IMR-90 (cell line): ENCODE data around the gene WNT10A. TPM values are rescaled to one million over a fixed set of nuclear protein-coding genes. Genes with fewer than 3 reads are reported as not detected.

Experiments used
- ATAC-seq: fragments of 200-7000 bp; cut with Tn5 transposase; 2 replicates; pipeline ENCODE4 v1.9.1; 2020; ENCODE audit warnings: low read depth, mild to moderate bottlenecking, moderate library complexity
- BruUV-seq: library from RNA; stranded (reverse); fragments of 400-500 nt; replicated peaks from 2 replicates; lab custom pipeline; 2021; lab: Mats Ljungman, UMichigan
- CTCF ChIA-PET: fragments of 300-600 bp; formaldehyde crosslinking; extraction: SDS; loops from one replicate; lab custom pipeline; 2021; ENCODE audit warnings: antibody characterized with exemption; lab: Yijun Ruan, JAX
- POLR2A ChIA-PET: fragments of 300-600 bp; sonication (Branson Sonifier 250); formaldehyde crosslinking; loops from one replicate; lab custom pipeline; 2022; ENCODE audit warnings: antibody characterized with exemption; ENCODE audit not compliant: unreplicated experiment; lab: Charles Lee
- DNase-seq: peaks from one replicate; pipeline ENCODE4 v3.0.0; 2013
- H2AFZ ChIP-seq: replicated peaks from 2 replicates; pipeline ENCODE3; 2013; ENCODE audit warnings: low read length, mild to moderate bottlenecking; ENCODE audit not compliant: poor library complexity
- H2AK5ac ChIP-seq: 2 replicates; pipeline ENCODE4 v1.6.1; 2013; ENCODE audit warnings: low read depth, low read length, inconsistent platforms
- H2AK9ac ChIP-seq: replicated peaks from 2 replicates; pipeline ENCODE3; 2013; ENCODE audit warnings: mild to moderate bottlenecking, low read depth, low read length, moderate library complexity; ENCODE audit not compliant: poor library complexity
- H2BK120ac ChIP-seq: 2 replicates; pipeline ENCODE4 v1.6.1; 2013; ENCODE audit warnings: low read depth, low read length, inconsistent platforms
- H2BK15ac ChIP-seq: 3 replicates; pipeline ENCODE4 v1.6.1; 2013; ENCODE audit warnings: low read depth, low read length, inconsistent platforms
- H2BK20ac ChIP-seq: 2 replicates; pipeline ENCODE4 v1.6.1; 2013; ENCODE audit warnings: low read depth, mild to moderate bottlenecking, inconsistent platforms, low read length, moderate library complexity
- H2BK5ac ChIP-seq: 2 replicates; pipeline ENCODE4 v1.6.1; 2013; ENCODE audit warnings: mild to moderate bottlenecking, low read depth, low read length, inconsistent platforms; ENCODE audit not compliant: poor library complexity, severe bottlenecking
- H3K14ac ChIP-seq: replicated peaks from 2 replicates; pipeline ENCODE4 v1.6.1; 2013; ENCODE audit warnings: low read depth, low read length, inconsistent platforms
- H3K18ac ChIP-seq: 2 replicates; pipeline ENCODE4 v1.6.1; 2013; ENCODE audit warnings: low read depth, low read length, control low read depth
- H3K23ac ChIP-seq: 2 replicates; pipeline ENCODE4 v1.6.1; 2013; ENCODE audit warnings: low read depth, low read length, inconsistent platforms
- H3K27ac ChIP-seq: 2 replicates; pipeline ENCODE4 v1.5.1; 2013; ENCODE audit warnings: mild to moderate bottlenecking, control low read depth, low read length; ENCODE audit not compliant: insufficient read depth
- H3K27me3 ChIP-seq: 2 replicates; pipeline ENCODE4 v1.6.1; 2013; ENCODE audit warnings: low read length; ENCODE audit not compliant: control insufficient read depth, insufficient read depth
- H3K36me3 ChIP-seq: 2 replicates; pipeline ENCODE4 v1.6.1; 2013; ENCODE audit warnings: low read length, mixed read lengths; ENCODE audit not compliant: control insufficient read depth, insufficient read depth
- H3K4ac ChIP-seq: 2 replicates; pipeline ENCODE4 v1.6.1; 2013; ENCODE audit warnings: low read depth, low read length, inconsistent platforms
- H3K4me1 ChIP-seq: 2 replicates; pipeline ENCODE4 v1.6.1; 2013; ENCODE audit warnings: low read length, mixed read lengths; ENCODE audit not compliant: control insufficient read depth, insufficient read depth
- H3K4me2 ChIP-seq: 2 replicates; pipeline ENCODE4 v1.6.1; 2013; ENCODE audit warnings: low read depth, mild to moderate bottlenecking, control low read depth, low read length, moderate library complexity
- H3K4me3 ChIP-seq: 2 replicates; pipeline ENCODE4 v1.5.1; 2013; ENCODE audit warnings: low read depth, mild to moderate bottlenecking, control low read depth, low read length, moderate library complexity; ENCODE audit not compliant: insufficient read depth
- H3K56ac ChIP-seq: 2 replicates; pipeline ENCODE4 v1.6.1; 2013; ENCODE audit warnings: low read length, inconsistent platforms; ENCODE audit not compliant: insufficient read depth; ENCODE audit errors: extremely low read depth
- H3K79me1 ChIP-seq, 2 experiments: 2 replicates each; pipeline ENCODE4 v1.6.1; 2013; ENCODE audit warnings: low read length in 2 of 2, inconsistent platforms in 1 of 2, low read depth in 1 of 2
- H3K9ac ChIP-seq: 2 replicates; pipeline ENCODE4 v1.6.1; 2013; ENCODE audit warnings: low read depth, low read length, control low read depth
- H3K9me1 ChIP-seq: 2 replicates; pipeline ENCODE4 v1.6.1; 2013; ENCODE audit warnings: low read length, inconsistent platforms; ENCODE audit not compliant: insufficient read depth
- H3K9me3 ChIP-seq: 2 replicates; pipeline ENCODE4 v1.6.1; 2013; ENCODE audit warnings: low read length; ENCODE audit not compliant: control insufficient read depth, insufficient read depth
- H4K20me1 ChIP-seq: 2 replicates; pipeline ENCODE4 v1.6.1; 2013; ENCODE audit warnings: low read length, inconsistent platforms; ENCODE audit not compliant: insufficient read depth
- H4K5ac ChIP-seq: 2 replicates; pipeline ENCODE4 v1.6.1; 2013; ENCODE audit warnings: mild to moderate bottlenecking, low read depth, low read length, control low read depth
- H4K8ac ChIP-seq, 2 experiments: 2 replicates each; pipeline ENCODE4 v1.6.1; 2013; ENCODE audit warnings: low read depth in 2 of 2, low read length in 2 of 2, control low read depth in 1 of 2, inconsistent platforms in 1 of 2
- H4K91ac ChIP-seq: 2 replicates; pipeline ENCODE4 v1.6.1; 2013; ENCODE audit warnings: low read depth, low read length, inconsistent platforms; ENCODE audit not compliant: insufficient read depth
- CEBPB ChIP-seq: IDR thresholded peaks from 2 replicates; pipeline ENCODE4 v1.6.1; 2012; ENCODE audit warnings: low read depth, low read length, improper control_type of control experiment
- FOS ChIP-seq: fragments of 150-350 bp; IDR thresholded peaks from 2 replicates; pipeline ENCODE4 v1.6.1; 2016; ENCODE audit warnings: low read depth, low read length
- MAFK ChIP-seq: IDR thresholded peaks from 2 replicates; pipeline ENCODE4 v1.6.1; 2012; ENCODE audit warnings: low read depth, low read length, improper control_type of control experiment
- MAZ ChIP-seq: IDR thresholded peaks from 2 replicates; pipeline ENCODE4 v1.6.1; 2012; ENCODE audit warnings: low read depth, mild to moderate bottlenecking, low read length, improper control_type of control experiment, moderate library complexity, borderline replicate concordance
- RFX5 ChIP-seq: IDR thresholded peaks from 2 replicates; pipeline ENCODE4 v1.8.0; 2012; ENCODE audit warnings: low read depth, mild to moderate bottlenecking, low read length, moderate library complexity
- SMC3 ChIP-seq: fragments of 150-350 bp; IDR thresholded peaks from 2 replicates; pipeline ENCODE4 v1.6.1; 2016; ENCODE audit warnings: low read depth, mild to moderate bottlenecking, antibody characterized with exemption, low read length, moderate library complexity
- USF2 ChIP-seq: fragments of 150-350 bp; IDR thresholded peaks from 2 replicates; pipeline ENCODE4 v1.6.1; 2017; ENCODE audit warnings: mild to moderate bottlenecking, antibody characterized with exemption, low read length, low read depth
- WGBS, 2 experiments: methylation state at CpG; one replicate each; pipeline versions ENCODE4 v1.1.5 to v1.1.7; 2013; ENCODE audit warnings: missing lambda C conversion rate in 2 of 2; ENCODE audit not compliant: insufficient read length in 1 of 2; ENCODE audit errors: extremely low coverage in 2 of 2; 5-methylcytosine and 5-hydroxymethylcytosine counted together
- dilution Hi-C: fragments of 300-500 bp; cut with HindIII; formaldehyde crosslinking; loops from one replicate; pipeline ENCODE4 v1.14.3; 2018; ENCODE audit warnings: low sequenced_read_pairs; ENCODE audit not compliant: unreplicated experiment
- in situ Hi-C: fragments of 300-500 bp; cut with MboI; formaldehyde crosslinking; loops from 3 replicates; pipeline ENCODE4 v1.14.3; 2019; ENCODE audit warnings: low sequenced_read_pairs, inconsistent platforms, mixed read lengths
- intact Hi-C: fragments of 100-400 bp; cut with micrococcal nuclease; formaldehyde crosslinking; loops from 2 replicates; pipeline ENCODE4 v1.10.0; 2022
- polyA plus RNA-seq, 3 experiments: library from polyadenylated mRNA; depleted of rRNA; stranded (reverse); fragments of >200 nt; gene quantifications; 2 replicates each; pipeline ENCODE4 v1.2.3, GENCODE V29; 2012; ENCODE audit warnings: low replicate concordance in 1 of 3
- total RNA-seq: library from RNA; depleted of rRNA; stranded (reverse); fragments of >200 nt; gene quantifications from 2 replicates; pipeline ENCODE4 v1.2.3, GENCODE V29; 2012
- TF ChIP-seq, protein P1 (sequence below): conservative IDR thresholded peaks from 2 replicates; pipeline ENCODE4 v1.5.1; 2012; ENCODE audit warnings: mild to moderate bottlenecking, low read depth, low read length, improper control_type of control experiment

Gene WNT10A
- total and polyA plus RNA-seq, 2 of the 4 experiments (the other 2 are of a cell fraction), result not detected

DNA sequence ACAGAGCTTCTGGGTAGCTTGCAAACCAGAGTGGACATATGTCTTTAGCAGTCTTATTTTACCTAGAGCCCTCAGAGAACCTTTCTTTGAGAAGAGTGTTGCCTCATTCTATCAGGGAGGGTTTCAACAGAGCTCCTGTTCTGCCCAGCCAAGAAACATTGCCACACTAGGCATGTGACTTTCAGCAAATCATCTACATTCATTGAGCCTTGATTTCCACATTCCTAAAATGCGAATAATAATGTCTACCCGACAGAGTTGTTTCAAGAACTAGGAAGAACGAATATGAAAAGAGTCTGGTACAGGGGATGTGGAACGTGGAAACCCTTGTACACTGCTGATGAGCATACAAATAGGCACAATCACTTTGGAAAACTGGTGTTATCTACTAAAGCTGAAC, 41.2 kb upstream of the WNT10A start:
- no peak overlapping the region for H3K4me2 ChIP-seq
- in situ Hi-C loops, result no loop called here

More for the DNA sequence above, 41.2 kb upstream of the WNT10A start:
- Histone ChIP-seq H2AK9ac (no peak overlapping the region), H4K5ac (no peak overlapping the region), H2BK120ac (no peak overlapping the region; the same call in 1 of the 2 replicates), H4K91ac (no peak overlapping the region; the same call in 1 of the 2 replicates), H3K9ac (no peak overlapping the region), H3K79me1 (no peaks in the 10 kb centered on the region), H3K4me1 (no peaks in the 10 kb centered on the region; the same call in 1 of the 2 replicates), H3K18ac (no peak overlapping the region), H3K23ac (no peak overlapping the region), H2BK15ac (no peak overlapping the region), H3K4me3 (no peak overlapping the region), H2BK5ac (peak overlapping the region; percentile 38), H4K20me1 (no peaks in the 10 kb centered on the region), H2BK20ac (peak overlapping the region; percentile 33; the same call in 1 of the 2 replicates), H3K27ac (no peak overlapping the region), H3K36me3 (no peaks in the 10 kb centered on the region), H3K4ac (no peak overlapping the region), H3K56ac (no peak overlapping the region), H4K8ac (no peak overlapping the region), H3K9me1 (no peaks in the 10 kb centered on the region), H3K27me3 (peaks cover 12% of the 10 kb centered on the region), H3K14ac (0 out of 2 replicates have a peak overlapping the region, but pooled peaks have one; percentile 19), H2AFZ (no peak overlapping the region), H2AK5ac (no peak overlapping the region), H3K9me3 (0 out of 2 replicates have a peak, but pooled peaks cover 2% of the 10 kb centered on the region)
- no peak; the same call in none of the 2 replicates for ATAC-seq
- intact Hi-C loops, result loop anchor here (5.0 kb wide), 1 partner anchor 57 kb away; the partner anchor contains the start of gene CYP27A1
- peak; percentile 62 for DNase-seq
- CTCF ChIA-PET, result interaction anchor here (0.9 kb wide), 1 partner anchor 8 kb away, joined by 3 read pairs; no protein-coding TSS in a partner anchor
- BruUV-seq, result no TSS peak
- TF ChIP-seq RFX5 (no peak), CEBPB (peak; percentile 79), MAFK (no peak), SMC3 (no peak), MAZ (no peak), FOS (no peak), USF2 (peak; percentile 52; the same call in 1 of the 2 replicates)
- TF ChIP-seq, protein P1, sequence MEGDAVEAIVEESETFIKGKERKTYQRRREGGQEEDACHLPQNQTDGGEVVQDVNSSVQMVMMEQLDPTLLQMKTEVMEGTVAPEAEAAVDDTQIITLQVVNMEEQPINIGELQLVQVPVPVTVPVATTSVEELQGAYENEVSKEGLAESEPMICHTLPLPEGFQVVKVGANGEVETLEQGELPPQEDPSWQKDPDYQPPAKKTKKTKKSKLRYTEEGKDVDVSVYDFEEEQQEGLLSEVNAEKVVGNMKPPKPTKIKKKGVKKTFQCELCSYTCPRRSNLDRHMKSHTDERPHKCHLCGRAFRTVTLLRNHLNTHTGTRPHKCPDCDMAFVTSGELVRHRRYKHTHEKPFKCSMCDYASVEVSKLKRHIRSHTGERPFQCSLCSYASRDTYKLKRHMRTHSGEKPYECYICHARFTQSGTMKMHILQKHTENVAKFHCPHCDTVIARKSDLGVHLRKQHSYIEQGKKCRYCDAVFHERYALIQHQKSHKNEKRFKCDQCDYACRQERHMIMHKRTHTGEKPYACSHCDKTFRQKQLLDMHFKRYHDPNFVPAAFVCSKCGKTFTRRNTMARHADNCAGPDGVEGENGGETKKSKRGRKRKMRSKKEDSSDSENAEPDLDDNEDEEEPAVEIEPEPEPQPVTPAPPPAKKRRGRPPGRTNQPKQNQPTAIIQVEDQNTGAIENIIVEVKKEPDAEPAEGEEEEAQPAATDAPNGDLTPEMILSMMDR, result no peak
- no CpG with 5 or more reads among the region's 4 CpGs for WGBS, 2 experiments
- dilution Hi-C loops, result no loop called here
- POLR2A ChIA-PET, result no interaction called here
